ENCODE results near the gene IZUMO4. TPM values are rescaled to one million over a fixed set of nuclear protein-coding genes. Genes with fewer than 3 reads are reported as not detected.
"Not testable (repeated sequence)": the region's sequence is repeated elsewhere in the genome, so short reads cannot be mapped to it uniquely, and the experiment has no call there.

IZUMO4 gene
- polyA plus RNA-seq, 4 donors = 6.2 to 7.2 (median 7.0) TPM

DNA sequence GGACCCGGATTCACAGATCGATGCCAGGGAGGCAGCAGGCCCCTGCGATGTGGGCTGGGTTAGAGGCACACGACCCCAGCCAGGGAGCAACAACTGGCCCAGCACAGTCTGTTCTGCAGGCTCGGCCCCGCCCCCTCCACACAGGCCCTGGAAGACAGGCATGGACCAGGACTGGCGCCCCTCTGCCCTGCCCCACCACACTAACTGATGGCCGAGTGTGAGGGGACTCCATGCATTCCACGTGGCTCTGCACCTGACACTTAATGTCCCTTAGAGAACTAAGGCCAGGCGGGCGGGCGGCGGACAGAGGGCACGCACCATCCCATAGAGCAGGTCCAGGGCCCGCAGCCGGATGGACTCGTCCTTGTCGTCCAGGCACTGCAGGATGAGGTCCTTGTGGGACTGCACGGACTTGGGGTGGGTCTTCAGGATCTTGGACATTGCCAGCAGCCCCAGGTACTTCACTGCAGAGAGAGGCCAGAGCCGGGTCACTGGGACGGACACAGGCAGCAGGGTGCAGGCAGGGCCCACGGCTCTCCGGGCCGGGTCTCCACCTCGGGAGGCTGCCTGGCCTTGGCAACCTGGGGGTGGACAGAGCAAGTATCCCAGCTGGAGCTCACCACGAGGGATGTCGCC, 24.8 kb downstream of the IZUMO4 start:
- no peak for DNase-seq (ENCODE audit: low read depth in 4 of 4, low spot score in 3 of 4)

DNA sequence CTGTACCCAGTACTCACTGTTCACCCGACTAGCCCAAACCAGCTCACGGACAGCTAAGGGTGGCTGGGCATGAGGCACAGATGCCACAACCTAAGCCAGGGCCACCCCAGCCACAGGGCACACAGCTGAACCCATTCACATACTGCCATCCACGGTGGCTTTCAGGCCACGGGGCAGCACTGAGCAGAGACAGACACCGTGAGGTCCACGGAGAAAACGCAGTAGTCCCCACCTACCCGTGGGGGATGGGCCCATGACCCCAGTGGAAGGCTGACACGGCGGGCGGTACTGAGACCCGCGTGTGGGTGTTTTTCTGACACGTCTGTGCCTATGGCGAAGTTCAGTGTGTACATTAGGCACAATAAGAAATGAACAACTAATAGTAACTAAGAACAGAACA, 25.5 kb downstream of the IZUMO4 start:
- no peak for DNase-seq (ENCODE audit: low read depth in 4 of 4, low spot score in 3 of 4)

DNA sequence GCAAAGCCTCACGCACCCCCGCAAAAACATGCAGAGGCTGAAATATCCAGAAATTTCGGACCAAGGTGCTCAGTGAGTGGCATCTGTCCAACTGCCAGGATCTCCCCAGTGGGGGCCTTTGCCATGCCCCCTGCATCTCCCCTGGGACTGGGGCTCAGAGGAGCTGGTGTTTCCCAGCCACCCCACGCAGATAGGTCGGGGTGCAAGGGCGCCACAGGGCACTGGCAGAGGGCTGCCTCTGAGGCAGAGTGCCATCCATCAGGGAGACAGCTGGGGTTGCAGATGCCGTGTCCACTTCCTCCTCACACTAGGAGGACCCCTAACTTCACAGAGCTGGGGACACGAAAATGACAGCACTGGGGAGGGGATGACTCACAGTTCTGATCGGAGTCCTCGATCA, 26.3 kb downstream of the IZUMO4 start:
- no peak for DNase-seq (ENCODE audit: low read depth in 4 of 4, low spot score in 3 of 4)

DNA sequence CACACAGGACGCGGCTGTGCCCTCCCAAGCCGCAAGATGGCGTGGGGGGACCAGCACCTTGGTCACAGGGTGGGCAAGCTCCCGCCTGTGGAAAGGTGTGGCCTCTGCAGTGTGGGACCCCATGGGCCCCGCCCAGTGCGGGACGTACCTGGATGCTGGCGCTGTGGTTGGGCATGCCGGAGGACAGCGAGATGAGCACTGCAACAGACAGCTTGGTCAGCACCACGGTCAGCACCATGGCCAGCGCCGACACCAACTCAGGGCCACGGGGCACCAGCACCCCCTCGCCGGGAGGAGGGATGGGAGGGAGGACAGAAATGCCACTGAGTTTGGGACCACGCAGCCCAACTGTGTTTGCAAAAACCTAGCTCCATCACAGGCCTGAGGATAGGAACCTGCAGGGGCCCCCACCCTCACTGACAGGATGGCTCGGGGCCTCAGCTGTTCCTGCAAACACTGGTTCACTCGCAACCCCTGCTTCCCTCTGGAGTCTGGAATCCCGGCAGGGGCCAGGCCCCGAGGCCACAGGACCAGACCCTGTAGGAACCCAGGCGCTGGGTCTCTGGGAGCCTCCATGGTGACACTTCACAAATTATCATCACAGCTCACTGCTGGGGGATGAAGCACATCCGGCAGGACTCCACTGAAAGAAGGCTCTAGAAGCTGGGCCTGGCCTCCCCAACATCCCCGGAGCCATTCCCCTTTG, 27.1 kb downstream of the IZUMO4 start:
- DNase-seq (ENCODE audit: low read depth in 4 of 4, low spot score in 3 of 4) = no peak

DNA sequence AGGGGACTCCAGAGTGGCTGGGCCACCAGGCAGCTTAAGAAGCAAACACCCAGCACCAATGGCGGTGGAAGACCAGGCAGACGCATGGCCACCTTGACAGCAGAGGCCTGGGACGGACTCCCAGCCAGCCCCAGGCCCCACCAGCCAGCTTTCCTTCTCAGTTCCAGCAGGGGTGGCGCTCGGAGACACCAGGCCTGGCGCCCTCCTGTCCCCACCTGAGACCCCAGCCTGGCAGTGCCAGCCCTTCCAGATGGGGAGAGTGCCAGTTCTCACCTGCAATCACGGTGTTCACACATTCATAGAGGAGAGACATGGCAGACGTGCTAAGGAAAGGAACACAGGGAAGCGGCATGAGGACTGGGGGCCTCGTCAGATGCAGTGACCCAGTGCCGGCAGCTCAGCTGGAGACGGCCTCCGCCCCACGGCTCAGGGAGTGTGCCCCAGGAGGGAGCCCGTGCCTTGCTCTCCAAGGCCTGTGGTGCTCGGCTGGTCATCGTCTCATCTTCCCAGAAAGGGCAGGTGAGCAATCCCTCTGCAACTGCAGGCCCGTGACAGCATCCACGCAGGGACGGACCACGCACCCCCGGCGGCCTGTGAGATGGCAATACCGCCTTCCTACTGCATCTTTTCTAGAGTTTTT, 30.3 kb downstream of the IZUMO4 start:
- DNase-seq (ENCODE audit: low read depth in 4 of 4, low spot score in 3 of 4) = no peak

DNA sequence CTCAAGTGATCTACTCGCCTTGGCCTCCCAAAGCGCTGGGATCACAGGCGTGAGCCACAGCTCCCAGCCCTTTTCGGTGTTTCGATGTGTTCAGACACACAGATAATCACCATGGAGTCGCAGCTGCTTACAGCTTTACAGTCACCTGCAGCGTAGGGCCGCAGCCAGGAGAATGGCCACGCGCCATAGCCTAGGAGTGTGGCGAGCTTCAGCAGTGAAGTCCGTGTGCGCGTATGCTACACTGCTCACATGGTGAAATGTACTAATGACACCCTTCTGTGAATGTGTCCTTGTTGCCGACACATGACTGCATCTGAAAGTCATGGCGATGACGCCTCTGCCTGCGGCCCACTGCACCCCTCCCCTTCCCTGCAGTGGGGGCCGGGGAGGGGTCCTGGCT, 31.0 kb downstream of the IZUMO4 start:
- DNase-seq (ENCODE audit: low read depth in 4 of 4, low spot score in 3 of 4) = no peak

DNA sequence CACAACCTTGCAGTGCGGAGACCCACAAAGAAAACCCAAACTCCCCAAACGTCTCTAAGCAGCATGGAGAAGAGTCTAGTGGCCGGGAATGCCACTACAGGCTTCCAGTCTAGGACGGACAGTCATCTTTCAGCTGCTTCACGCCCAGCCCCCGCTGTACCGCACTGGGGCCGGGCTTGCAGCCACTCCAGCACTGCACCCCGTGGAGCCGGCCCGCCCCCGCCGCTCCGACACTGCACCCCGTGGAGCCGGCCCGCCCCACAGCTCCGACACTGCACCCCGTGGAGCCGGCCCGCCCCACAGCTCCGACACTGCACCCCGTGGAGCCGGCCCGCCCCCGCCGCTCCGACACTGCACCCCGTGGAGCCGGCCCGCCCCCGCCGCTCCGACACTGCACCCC, 31.5 kb downstream of the IZUMO4 start:
- DNase-seq (ENCODE audit: low read depth in 4 of 4, low spot score in 3 of 4) = not testable (repeated sequence)

DNA sequence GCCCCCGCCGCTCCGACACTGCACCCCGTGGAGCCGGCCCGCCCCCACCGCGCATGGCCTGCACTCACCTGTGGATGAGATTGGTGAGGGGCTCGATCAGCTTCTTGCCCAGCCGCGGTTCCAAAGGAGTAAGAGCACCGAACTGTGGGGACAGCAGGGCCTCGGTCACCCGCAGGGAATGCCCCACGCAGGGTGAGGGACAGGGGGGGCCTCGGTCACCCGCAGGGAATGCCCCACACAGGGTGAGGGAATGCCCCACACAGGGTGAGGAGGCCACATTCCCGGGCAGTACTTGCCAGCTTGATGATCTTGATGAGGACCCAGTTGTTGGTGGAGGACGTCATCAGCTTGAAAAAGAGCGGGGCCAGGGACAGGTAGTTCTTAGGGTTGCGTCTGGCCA, 32.3 kb downstream of the IZUMO4 start:
- DNase-seq (ENCODE audit: low read depth in 4 of 4, low spot score in 3 of 4) = no peak

DNA sequence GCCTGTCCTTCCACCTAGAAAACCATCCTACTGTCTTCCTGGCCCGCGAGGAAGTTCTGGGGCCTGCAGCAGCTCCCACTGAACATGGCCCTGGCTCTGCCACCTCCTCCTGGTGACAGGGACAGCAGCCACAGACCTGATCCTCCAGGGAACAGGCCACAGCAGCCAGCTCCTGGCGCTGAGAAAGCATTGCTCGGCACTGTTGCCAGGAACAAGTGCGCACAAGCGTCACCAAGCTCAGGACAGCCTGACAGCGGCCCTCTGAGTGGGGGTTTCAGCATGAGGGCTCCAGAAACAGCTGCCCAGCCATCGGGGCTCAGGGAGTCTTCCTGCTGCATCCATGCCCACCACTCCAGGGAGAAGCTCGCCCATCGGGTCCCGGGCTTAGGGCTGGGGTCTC, 32.8 kb downstream of the IZUMO4 start:
- DNase-seq (ENCODE audit: low read depth in 4 of 4, low spot score in 3 of 4) = no peak

DNA sequence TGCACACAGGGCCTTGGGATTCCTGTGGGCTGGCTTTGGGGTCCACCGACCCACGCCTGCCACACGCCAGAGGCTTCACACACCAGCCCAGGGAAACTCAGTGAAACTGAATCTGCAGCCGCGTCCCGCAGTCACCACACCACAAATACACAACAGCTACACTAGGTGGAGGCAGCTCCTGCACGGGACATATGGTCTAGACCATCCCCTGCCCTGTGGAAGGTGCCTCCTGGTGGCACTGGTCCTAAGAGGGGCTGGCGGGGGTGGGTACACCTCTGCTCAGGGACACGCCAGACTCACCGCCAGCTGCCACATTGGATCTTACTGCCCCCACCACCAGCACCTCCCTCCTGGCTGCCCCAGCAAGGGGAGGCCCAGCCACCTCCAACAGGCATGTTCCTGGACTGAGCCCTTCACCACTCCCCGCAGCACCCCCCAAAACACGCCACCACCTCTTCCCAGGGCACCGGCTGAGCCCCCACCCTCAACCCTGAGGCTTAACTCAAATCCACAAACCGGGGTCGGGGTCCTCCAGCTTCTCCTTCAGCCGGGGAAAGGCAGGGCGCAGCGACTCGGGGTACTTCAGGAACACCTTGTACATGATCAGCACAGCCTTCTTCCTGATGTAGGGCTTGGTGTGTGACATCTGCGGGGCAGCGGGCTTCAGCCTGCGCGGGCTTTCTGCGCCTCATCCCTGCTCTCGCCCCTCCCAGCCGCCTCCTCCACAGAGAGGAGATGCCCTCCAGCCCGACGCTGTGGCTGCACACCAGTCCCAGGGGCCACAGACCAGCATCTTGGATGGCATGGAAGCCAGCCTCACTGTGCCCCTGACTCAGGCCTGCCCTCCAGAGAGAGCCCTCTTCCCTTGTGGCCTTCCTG, 33.4 kb downstream of the IZUMO4 start:
- no peak for DNase-seq (ENCODE audit: low read depth in 4 of 4, low spot score in 3 of 4)

DNA sequence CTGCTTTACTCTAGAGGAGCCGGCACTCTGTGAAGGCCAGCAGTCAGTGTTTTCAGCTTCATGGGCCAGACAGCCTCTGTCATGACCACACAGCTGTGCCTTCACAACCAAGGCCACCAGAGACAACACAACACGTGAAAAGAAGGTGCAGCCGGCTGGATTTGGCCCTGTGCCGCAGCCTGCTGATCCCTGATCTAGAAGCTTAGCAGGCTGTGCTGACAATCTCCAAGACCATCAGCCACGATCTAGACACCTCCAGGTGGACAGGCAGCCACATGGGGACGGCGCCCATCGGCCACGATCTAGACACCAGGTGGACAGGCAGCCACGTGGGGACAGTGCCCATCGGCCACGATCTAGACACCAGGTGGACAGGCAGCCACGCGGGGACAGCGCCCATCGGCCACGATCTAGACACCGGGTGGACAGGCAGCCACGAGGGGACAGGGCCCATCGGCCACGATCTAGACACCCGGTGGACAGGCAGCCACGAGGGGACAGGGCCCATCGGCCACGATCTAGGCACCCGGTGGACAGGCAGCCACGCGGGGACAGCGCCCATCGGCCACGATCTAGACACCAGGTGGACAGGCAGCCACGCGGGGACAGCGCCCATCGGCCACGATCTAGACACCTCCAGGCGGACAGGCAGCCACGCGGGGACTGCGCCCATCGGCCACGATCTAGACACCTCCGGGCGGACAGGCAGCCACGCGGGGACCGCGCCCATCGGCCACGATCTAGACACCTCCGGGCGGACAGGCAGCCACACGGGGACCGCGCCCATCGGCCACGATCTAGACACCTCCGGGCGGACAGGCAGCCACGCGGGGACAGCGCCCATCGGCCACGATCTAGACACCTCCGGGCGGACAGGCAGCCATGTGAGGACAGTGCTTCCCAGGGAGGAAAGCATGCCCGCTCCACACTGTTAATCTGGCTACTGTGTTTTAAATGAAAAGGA, 34.6 kb downstream of the IZUMO4 start:
- DNase-seq (ENCODE audit: low read depth in 4 of 4, low spot score in 3 of 4) = not testable (repeated sequence)

DNA sequence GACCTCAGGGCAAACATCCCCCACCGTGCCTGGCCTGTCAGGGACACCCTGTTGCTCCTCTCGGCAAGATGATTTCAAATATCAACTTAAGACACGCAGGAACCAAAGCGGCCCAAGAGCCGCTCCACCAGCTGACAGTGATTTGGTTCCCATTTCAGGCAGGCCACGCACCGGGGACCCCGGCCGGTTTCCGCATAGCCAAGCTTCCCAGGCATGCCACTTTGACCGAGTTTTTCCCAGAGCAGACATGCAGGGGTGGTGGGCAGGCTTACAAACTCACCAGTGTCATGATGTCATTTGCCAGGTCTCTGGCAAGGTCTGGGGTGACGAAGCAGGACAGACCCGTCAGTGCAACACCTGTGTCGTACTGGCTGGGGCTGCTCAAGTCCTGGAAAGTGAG, 35.5 kb downstream of the IZUMO4 start:
- no peak for DNase-seq (ENCODE audit: low read depth in 4 of 4, low spot score in 3 of 4)

DNA sequence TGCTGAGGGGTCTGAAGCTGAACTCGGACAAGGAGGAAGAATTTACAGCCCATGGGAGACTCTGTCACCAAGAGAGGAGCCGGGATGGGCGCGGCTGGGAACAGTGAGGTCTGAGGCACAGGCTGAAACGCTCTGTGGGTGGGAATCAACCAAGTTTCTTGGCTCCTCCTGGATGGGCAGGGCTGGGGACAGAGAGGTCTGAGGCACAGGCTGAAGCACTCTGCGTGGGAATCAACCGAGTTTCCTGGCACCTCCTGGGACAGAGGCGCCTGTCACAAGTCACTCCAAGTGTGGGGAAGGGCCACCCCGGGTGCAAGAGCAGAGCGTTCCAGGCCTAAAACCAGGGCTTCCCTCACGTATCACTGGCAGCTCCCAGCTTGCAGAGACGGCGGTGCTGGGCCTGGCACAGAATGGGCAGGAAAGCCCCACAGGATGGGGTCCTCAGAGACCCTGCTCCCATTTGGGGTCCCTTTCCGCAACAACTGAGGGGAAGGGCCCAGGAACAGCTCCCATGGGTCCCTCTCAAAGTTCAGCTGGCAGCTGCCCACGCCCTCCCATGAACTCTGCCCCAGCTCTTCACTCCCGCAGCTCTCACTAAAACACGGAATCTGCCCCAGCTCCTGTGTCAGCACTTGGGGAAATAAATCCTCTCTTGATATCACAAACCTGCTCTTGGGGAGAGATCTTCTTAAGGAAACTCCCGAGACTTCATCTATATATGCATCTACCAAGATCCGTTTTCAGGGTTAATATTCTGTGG, 36.2 kb downstream of the IZUMO4 start:
- no peak for DNase-seq (ENCODE audit: low read depth in 4 of 4, low spot score in 3 of 4)

DNA sequence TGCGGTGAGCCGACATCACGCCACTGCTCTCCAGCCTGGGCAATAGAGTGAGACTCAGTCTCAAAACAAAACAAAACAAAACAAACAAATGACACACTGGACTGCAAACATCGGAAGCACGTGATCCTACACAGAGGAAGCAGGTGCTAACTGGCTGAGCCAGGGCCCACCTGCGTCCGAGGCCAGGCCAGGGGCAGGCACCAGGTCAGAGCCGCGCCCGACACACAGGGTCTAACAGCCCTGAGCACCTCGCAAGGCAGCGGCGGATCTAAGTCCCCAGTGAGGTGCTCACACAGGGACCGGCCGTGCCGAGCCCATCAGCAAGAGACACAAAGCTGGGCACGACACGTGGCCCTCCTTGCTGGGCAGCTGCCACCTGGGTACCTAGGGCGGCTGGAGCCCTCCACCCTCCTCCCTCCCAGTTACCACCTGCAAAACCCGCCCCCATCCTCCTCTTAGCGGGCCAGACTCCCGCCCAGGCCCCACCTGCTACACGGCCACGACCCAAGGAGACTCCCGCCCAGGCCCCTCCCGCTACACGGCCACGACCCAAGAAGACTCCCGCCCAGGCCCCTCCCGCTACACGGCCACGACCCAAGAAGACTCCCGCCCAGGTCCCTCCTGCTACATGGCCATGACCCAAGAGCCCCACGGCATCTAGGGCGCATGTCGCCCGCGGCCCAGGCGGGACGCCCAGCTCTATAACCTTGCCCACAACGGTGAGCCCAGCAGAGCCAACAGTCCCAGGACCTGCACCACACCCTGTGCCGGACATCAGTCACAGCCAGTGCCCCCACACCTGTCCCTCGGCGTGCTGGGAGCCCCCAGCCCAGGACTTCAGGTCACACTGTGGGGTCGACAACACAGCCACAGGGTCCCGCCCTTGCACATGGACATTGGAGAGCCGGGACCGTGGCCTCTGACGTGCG, 39.0 kb downstream of the IZUMO4 start:
- no peak for DNase-seq (ENCODE audit: low read depth in 4 of 4, low spot score in 3 of 4)

DNA sequence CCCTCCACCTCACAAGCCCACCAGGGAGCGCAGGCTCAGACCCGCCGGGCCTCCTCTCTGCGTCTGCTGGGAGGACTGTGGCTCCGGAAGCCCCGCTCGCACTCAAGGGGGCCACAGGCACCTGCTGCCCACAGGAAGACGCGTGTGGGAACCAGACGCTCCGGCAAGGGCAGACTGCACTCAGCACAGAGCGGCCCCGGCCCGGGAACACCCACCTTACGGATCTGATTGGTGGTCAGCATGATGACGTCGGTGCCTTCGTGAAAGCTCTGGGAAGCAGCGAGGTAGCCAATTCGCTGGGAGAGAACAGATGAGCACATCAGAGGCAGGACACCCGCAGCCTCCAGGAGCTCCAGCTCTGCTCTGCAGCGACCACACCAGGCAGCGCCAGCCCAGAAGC, 40.1 kb downstream of the IZUMO4 start:
- no peak for DNase-seq (ENCODE audit: low read depth in 4 of 4, low spot score in 3 of 4)

DNA sequence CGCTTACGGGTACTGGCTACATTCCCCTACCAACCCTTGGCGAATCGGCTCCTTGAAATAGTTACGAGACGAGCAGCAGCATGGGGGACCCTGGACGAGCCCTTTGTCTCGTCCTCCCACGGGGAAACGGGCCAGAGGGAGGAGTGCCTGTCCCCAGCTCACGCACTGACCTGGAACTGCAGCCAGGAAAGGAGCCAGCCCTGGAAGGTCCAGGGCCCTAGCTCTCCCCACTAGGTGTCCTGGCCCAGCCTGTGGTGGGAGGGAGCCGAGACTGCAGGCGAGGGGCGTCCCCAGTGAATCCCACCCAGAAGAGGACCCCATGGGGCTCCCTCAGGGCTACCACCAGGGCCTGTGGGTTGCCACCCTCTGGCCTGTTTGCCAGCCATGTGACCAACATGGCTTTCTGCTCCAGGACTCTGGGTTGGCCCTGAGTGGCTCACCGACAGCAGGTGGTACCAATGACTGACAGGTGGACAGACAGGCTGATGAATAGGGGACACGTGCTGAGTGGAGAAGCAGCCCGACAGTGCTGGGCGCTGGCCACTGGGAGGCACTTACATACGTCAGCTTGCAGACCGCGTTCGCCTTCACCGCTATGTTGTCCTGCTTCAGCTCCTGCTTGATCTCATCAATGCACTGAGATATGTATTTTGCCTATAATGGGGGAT, 41.5 kb downstream of the IZUMO4 start:
- no peak for DNase-seq (ENCODE audit: low read depth in 4 of 4, low spot score in 3 of 4)

DNA sequence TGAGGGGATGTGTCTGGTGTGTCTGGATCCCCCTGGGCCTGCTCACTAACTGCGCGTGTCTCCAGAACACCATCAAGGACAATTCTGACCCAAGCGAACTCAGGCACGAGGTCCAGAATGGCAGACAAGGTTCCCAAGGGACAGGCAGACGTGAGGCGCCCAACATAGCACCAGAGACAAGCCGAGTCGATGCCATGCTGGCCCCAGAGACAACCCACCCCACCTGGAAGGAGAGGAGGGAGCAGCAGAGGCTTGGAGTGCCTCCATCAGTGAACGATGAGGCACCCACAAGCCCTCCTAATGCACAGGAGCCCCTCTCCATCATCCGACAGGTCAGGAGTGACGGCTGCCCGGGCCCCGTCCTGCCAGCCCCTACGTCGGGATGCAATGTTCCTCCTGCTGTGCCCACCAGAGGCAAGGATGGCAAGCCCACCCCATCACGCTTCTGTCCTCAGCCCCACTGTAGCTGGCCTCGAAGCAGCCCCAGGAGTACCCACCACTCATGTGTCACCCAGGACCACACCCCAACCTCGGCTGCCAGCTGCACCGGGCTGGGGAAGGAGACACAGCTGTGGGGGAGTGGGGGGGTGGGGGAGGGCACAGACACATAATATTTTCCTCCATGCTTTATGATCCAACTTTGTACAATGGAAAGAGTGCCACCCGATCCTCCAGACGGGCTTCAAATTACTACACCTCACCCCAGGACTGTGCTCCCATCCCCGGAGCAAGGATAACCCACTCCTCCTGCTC, 42.8 kb downstream of the IZUMO4 start:
- no peak for DNase-seq (ENCODE audit: low read depth in 4 of 4, low spot score in 3 of 4)
